DMS 273 treated with DMSO at 0.1 percent for 48 hours (cell line): ENCODE data around the gene MPIG6B.

ENCODE experiments used
- DNase-seq: peaks from one replicate; lab custom pipeline; 2025; lab: John Stamatoyannopoulos, UW

Gene MPIG6B

GRCh38 chr6:31737991-31738979 is 15.1 kb downstream of the MPIG6B start:
- DNase-seq = peak; percentile 15

GRCh38 chr6:31739639-31740396 is 16.6 kb downstream of the MPIG6B start, which contains the start of gene MSH5:
Gene MSH5 (plus strand): TSS chr6:31740005. CDS start chr6:31740467, 462 bp downstream.
- DNase-seq = peak; percentile 98

GRCh38 chr6:31740397-31741223 is 17.4 kb downstream of the MPIG6B start:
- DNase-seq = no peak

- DNase-seq = no peak
Measured at GRCh38 chr6:31741815-31742214, 18.6 kb downstream of the MPIG6B start.

GRCh38 chr6:31742894-31743293 is 19.7 kb downstream of the MPIG6B start:
- no peak for DNase-seq

- DNase-seq = no peak
Measured at GRCh38 chr6:31744422-31744821, 21.2 kb downstream of the MPIG6B start.

GRCh38 chr6:31749301-31750036 is 26.3 kb downstream of the MPIG6B start:
- DNase-seq = no peak

GRCh38 chr6:31750411-31751022 is 27.3 kb downstream of the MPIG6B start:
- no peak for DNase-seq

GRCh38 chr6:31752739-31753319 is 29.7 kb downstream of the MPIG6B start:
- DNase-seq = no peak

- no peak for DNase-seq
Measured at GRCh38 chr6:31758281-31758680, 35.1 kb downstream of the MPIG6B start.

GRCh38 chr6:31760790-31761189 is 37.6 kb downstream of the MPIG6B start:
- DNase-seq = no peak

- no peak for DNase-seq
Measured at GRCh38 chr6:31761343-31761742, 38.2 kb downstream of the MPIG6B start.

- DNase-seq = no peak
Measured at GRCh38 chr6:31762356-31762755, 39.2 kb downstream of the MPIG6B start, which contains the start of gene SAPCD1. Gene SAPCD1 (plus strand): TSS chr6:31762656. CDS start chr6:31763055, 399 bp downstream.

GRCh38 chr6:31762878-31763618 is 39.9 kb downstream of the MPIG6B start:
- no peak for DNase-seq

- DNase-seq = no peak
Measured at GRCh38 chr6:31763619-31763940, 40.4 kb downstream of the MPIG6B start.

GRCh38 chr6:31764198-31764597 is 41.0 kb downstream of the MPIG6B start:
- DNase-seq = no peak

- DNase-seq = no peak
Measured at GRCh38 chr6:31765559-31765909, 42.4 kb downstream of the MPIG6B start.

- no peak for DNase-seq
Measured at GRCh38 chr6:31765910-31766794, 43.0 kb downstream of the MPIG6B start.
